Mesothelial cell of epicardium (in vitro differentiated cells): Measurements from ENCODE around the gene EVPL. TPM values are rescaled to one million over a fixed set of nuclear protein-coding genes. Genes with fewer than 3 reads are reported as not detected.

ENCODE experiments used
- DNase-seq, 2 experiments: peaks; one replicate each; pipeline ENCODE4 v3.0.0; 2021; ENCODE audit warnings: low spot score in 2 of 2; ENCODE audit not compliant: unreplicated experiment in 2 of 2
- H3K27ac Mint-ChIP-seq: 2 replicates; pipeline ENCODE4 v1.8.0; 2021; ENCODE audit warnings: mixed read lengths
- H3K27me3 Mint-ChIP-seq: 2 replicates; pipeline ENCODE4 v1.8.0; 2021; ENCODE audit warnings: low read depth, mixed read lengths
- H3K36me3 Mint-ChIP-seq: 2 replicates; pipeline ENCODE4 v1.8.0; 2021; ENCODE audit warnings: mixed read lengths
- H3K4me1 Mint-ChIP-seq: 2 replicates; pipeline ENCODE4 v1.8.0; 2021; ENCODE audit warnings: mixed read lengths
- H3K4me3 Mint-ChIP-seq: 2 replicates; pipeline ENCODE4 v1.8.0; 2021; ENCODE audit warnings: mild to moderate bottlenecking, moderate library complexity, mixed read lengths
- H3K9me3 Mint-ChIP-seq: 2 replicates; pipeline ENCODE4 v1.8.0; 2021; ENCODE audit warnings: mixed read lengths
- total RNA-seq: library from RNA; stranded (reverse); gene quantifications from 3 replicates; pipeline ENCODE4 v1.2.1, GENCODE V29; 2021
- TF ChIP-seq, protein P1 (sequence below): fragments of 200-600 bp; sonication (generic); IDR thresholded peaks from one replicate; pipeline ENCODE4 v1.5.0; 2021; ENCODE audit warnings: antibody characterized with exemption; ENCODE audit not compliant: unreplicated experiment

Gene EVPL
- total RNA-seq, 1 donor from 2014 or later, result 0.25 TPM

DNA sequence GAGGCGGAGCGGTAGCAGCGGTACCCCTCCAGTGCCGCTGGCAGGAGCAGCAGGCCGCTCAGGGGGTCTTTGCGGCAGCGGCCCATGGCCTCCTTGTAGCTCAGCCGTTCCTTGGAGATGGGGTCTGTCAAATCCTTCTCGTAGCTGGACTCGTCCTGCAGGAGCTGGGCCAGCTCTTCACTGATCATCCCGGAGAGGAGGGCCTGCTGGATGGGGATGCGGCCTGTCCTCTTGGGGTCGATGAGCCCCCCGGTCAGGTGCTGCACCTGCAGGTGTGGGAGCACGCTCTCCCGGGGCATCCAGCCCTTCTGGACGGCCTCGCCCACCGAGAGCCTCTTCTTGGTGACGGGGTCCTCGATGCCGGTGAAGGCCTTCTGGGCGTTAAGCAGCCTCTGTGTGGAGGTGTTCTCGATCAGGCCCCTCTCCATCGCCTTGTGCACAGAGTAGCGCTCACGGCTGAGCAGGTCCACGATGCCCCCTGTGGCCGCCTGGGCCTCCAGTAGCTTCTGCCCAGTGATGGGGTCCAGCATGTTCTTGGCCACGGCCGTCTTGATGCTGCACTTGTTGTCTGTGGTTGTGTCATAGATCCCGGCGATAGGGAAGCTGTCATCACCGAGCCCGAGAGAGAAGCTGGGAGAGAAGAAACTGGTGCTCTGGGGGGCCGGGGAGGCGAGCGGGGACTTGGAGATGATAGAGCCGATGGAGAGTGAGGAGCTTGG lies 19.8 kb downstream of the EVPL start:
- TF ChIP-seq, protein P1, sequence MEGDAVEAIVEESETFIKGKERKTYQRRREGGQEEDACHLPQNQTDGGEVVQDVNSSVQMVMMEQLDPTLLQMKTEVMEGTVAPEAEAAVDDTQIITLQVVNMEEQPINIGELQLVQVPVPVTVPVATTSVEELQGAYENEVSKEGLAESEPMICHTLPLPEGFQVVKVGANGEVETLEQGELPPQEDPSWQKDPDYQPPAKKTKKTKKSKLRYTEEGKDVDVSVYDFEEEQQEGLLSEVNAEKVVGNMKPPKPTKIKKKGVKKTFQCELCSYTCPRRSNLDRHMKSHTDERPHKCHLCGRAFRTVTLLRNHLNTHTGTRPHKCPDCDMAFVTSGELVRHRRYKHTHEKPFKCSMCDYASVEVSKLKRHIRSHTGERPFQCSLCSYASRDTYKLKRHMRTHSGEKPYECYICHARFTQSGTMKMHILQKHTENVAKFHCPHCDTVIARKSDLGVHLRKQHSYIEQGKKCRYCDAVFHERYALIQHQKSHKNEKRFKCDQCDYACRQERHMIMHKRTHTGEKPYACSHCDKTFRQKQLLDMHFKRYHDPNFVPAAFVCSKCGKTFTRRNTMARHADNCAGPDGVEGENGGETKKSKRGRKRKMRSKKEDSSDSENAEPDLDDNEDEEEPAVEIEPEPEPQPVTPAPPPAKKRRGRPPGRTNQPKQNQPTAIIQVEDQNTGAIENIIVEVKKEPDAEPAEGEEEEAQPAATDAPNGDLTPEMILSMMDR, result no peak
- Mint-ChIP-seq H3K4me1 (no peaks in the 10 kb centered on the region), H3K9me3 (no peaks in the 10 kb centered on the region), H3K27ac (no peak overlapping the region), H3K4me3 (no peak overlapping the region), H3K36me3 (peaks cover 13% of the 10 kb centered on the region), H3K27me3 (no peaks in the 10 kb centered on the region)
- no peak for DNase-seq

DNA sequence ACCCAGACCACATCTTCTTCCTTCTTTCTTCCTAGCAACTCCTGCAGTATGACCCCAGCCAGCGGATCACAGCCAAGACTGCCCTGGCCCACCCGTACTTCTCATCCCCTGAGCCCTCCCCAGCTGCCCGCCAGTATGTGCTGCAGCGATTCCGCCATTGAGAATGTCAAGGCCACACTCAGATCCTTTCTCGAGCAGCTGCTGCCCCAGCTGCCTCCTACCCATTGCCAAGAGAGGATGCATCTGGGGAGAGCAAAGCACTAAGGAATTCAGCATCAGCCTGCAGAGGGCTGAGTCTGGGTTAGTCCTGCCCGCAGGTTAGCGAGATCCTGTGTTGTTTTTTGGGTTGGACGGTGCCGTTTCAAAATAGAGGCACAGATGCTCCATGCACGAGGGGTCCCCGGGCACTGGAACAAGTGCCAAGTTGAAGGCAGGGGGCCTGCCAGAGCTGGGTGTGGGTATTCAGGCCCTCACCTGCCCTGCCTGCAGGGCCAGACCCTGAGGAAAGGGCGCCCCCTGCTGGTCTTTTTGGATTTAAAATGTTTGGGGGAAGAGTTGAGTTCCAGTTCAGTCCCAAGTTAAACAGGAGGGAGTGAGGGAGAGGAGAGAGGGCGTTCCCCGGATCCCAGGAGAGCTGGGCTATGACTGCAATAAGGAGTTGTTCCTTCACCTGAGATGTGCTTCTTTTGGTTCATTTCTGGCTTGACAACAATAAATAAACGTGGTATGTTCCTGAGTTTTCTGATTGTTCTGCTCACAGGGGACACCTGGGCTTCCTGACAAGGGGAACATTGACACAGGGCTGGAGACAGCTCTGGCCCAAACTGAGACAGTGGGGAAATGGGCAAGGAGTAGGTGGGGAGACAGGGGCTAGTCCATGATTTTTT lies 21.6 kb downstream of the EVPL start:
- Mint-ChIP-seq H3K27ac (peak overlapping the region; percentile 18), H3K4me1 (no peaks in the 10 kb centered on the region), H3K9me3 (no peaks in the 10 kb centered on the region), H3K36me3 (peaks cover 13% of the 10 kb centered on the region), H3K4me3 (no peak overlapping the region), H3K27me3 (no peaks in the 10 kb centered on the region)
- TF ChIP-seq, protein P1, result peak; percentile 88
- peak; percentile 77 to 92 for DNase-seq

DNA sequence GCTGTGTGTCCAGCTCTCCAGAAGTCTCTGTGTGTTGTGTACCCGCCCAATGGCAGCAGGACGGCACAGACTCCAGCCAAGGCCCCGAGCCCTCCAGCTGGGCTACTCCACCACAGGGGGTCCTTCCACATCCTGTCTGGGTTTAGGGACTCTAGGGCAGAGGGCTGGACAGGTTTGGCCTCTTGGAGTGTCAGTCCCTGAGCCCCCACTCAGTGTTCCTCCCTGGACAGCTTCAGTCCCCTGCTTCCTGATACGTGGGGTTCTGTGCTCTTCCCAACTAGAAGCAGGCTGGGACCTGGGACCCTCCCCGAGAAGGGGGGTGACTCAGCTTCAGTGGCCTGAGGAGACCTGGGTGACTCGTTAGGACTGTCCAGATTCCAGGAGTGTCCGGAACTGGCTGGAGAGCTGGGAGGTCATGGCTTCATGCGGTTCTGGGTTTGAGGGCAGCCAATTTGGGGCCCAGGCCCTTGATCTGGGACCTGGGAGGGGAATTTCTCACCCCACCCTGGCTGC lies 22.3 kb downstream of the EVPL start:
- Mint-ChIP-seq H3K27ac (no peak overlapping the region), H3K4me1 (no peaks in the 10 kb centered on the region), H3K36me3 (peaks cover 13% of the 10 kb centered on the region), H3K9me3 (no peaks in the 10 kb centered on the region), H3K27me3 (no peaks in the 10 kb centered on the region), H3K4me3 (no peak overlapping the region)
- no peak for DNase-seq
- TF ChIP-seq, protein P1, result no peak

DNA sequence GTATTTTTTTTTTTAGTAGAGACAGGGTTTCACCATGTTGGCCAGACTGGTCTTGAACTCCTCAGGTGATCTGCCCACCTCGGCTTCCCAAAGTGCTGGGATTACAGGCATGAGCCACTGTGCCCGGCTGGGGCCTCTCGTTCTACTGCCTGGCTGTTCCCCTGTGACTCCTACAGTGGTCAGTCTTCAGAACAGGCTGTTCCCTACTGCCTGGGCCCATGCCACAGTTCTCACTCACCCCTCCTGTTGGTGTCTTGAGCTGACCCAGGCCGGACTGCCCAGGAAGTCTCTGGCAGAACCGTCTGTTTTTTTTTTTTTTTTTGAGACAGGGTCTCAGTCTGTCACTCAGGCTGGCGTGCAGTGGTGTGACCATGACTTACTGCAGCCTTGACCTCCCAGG lies 23.2 kb downstream of the EVPL start:
- Mint-ChIP-seq H3K9me3 (no peaks in the 10 kb centered on the region), H3K36me3 (peaks cover 13% of the 10 kb centered on the region), H3K27ac (no peak overlapping the region), H3K4me3 (no peak overlapping the region), H3K27me3 (no peaks in the 10 kb centered on the region), H3K4me1 (no peaks in the 10 kb centered on the region)
- TF ChIP-seq, protein P1, result no peak
- no peak for DNase-seq

DNA sequence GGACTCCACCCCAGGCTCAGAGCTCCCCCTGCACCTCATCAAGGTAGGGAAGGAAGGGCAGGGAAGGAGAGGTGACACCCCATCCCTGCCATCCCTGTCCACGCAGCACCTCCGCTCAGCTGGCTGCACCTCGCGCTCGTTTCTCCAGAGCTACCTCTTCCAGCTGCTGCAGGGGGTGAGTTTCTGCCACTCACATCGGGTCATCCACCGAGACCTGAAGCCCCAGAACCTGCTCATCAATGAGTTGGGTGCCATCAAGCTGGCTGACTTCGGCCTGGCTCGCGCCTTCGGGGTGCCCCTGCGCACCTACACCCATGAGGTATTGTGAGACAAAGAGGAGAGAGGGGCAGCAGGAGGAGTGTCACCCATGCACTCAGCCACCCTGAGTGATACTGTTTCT lies 25.0 kb downstream of the EVPL start:
- Mint-ChIP-seq H3K27ac (no peak overlapping the region), H3K36me3 (peaks cover 18% of the 10 kb centered on the region), H3K4me3 (no peak overlapping the region), H3K27me3 (no peaks in the 10 kb centered on the region), H3K4me1 (peaks cover 6% of the 10 kb centered on the region), H3K9me3 (no peaks in the 10 kb centered on the region)
- no peak for DNase-seq
- TF ChIP-seq, protein P1, result no peak
